HepG2 (cell line): ENCODE measurements around the gene ZBTB26. TPM values are rescaled to one million over a fixed set of nuclear protein-coding genes. Genes with fewer than 3 reads are reported as not detected.

Experiments
- ATAC-seq: fragments of 200-7000 bp; cut with Tn5 transposase; 3 replicates; pipeline ENCODE4 v1.9.1; 2020; ENCODE audit warnings: mild to moderate bottlenecking, moderate library complexity
- BruUV-seq: library from RNA; stranded (reverse); fragments of 400-500 nt; replicated peaks from 2 replicates; lab custom pipeline; 2021; lab: Mats Ljungman, UMichigan
- CTCF ChIA-PET: fragments of 300-600 bp; formaldehyde crosslinking; extraction: SDS; loops from one replicate; lab custom pipeline; 2021; ENCODE audit warnings: low total read pairs, inconsistent platforms, low intra/inter-chr PET ratio; lab: Yijun Ruan, JAX
- POLR2A ChIA-PET: fragments of 350-600 bp; sonication (Branson Sonifier 250); formaldehyde crosslinking; loops from one replicate; lab custom pipeline; 2020; ENCODE audit warnings: antibody characterized with exemption, inconsistent platforms; lab: Yijun Ruan, JAX
- DNase-seq: peaks from one replicate; pipeline ENCODE4 v3.0.0-alpha.2; 2015; ENCODE audit warnings: low spot score
- FAIRE-seq: peaks from 3 replicates; lab custom pipeline; 2011; peaks lifted over from hg19 to GRCh38; lab: Jason Lieb, UNC
- H2AFZ ChIP-seq: one replicate; pipeline ENCODE4 v1.6.1; 2011; ENCODE audit warnings: low read length, inconsistent platforms
- H3K27ac ChIP-seq: fragments of 300-600 bp; 3 replicates; pipeline ENCODE4 v1.8.0; 2011; ENCODE audit warnings: mixed run types, mild to moderate bottlenecking, mixed read lengths, low read length, inconsistent platforms; ENCODE audit not compliant: insufficient read depth; ENCODE audit errors: extremely low read length
- H3K27me3 ChIP-seq, 2 experiments: fragments of 200-600 bp in 1 of 2; 2 replicates in 1 of 2; 3 replicates in 1 of 2; pipeline versions ENCODE4 v1.6.0 to v1.8.0; 2011; ENCODE audit warnings: low read length in 2 of 2, mild to moderate bottlenecking in 2 of 2, moderate library complexity in 2 of 2, inconsistent platforms in 1 of 2; ENCODE audit not compliant: insufficient read depth in 2 of 2, control insufficient read depth in 1 of 2
- H3K36me3 ChIP-seq, 2 experiments: fragments of 200-600 bp in 1 of 2; replicated peaks in 1 of 2; 2 replicates in 1 of 2; 3 replicates in 1 of 2; pipeline versions ENCODE4 v1.5.1 to v1.8.0; 2011; ENCODE audit warnings: low read length in 2 of 2, inconsistent platforms in 1 of 2; ENCODE audit not compliant: insufficient read depth in 2 of 2, control insufficient read depth in 1 of 2
- H3K4me1 ChIP-seq: 2 replicates; pipeline ENCODE4 v1.5.1; 2012; ENCODE audit warnings: low read length, inconsistent platforms; ENCODE audit not compliant: insufficient read depth
- H3K4me2 ChIP-seq: 2 replicates; pipeline ENCODE4 v1.6.0; 2011; ENCODE audit warnings: low read depth, low read length, inconsistent platforms
- H3K4me3 ChIP-seq, 3 experiments: fragments of 200-600 bp in 1 of 3; sonication (generic), shearing (Covaris generic) in 1 of 3; replicated peaks in 1 of 3; 2 replicates each; pipeline ENCODE4 v1.5.1; 2011 to 2016; ENCODE audit warnings: low read length in 3 of 3, inconsistent platforms in 2 of 3, low read depth in 2 of 3, mild to moderate bottlenecking in 2 of 3, control low read depth in 1 of 3, mixed read lengths in 1 of 3; ENCODE audit not compliant: insufficient read depth in 1 of 3
- H3K79me2 ChIP-seq: one replicate; pipeline ENCODE4 v1.6.1; 2011; ENCODE audit warnings: low read length, inconsistent platforms; ENCODE audit not compliant: insufficient read depth
- H3K9ac ChIP-seq: 2 replicates; pipeline ENCODE4 v1.6.0; 2011; ENCODE audit warnings: mild to moderate bottlenecking, low read depth, low read length, inconsistent platforms; ENCODE audit not compliant: insufficient read depth
- H3K9me3 ChIP-seq: 2 replicates; pipeline ENCODE4 v1.5.1; 2012; ENCODE audit warnings: mild to moderate bottlenecking, low read length
- H4K20me1 ChIP-seq: 2 replicates; pipeline ENCODE4 v1.6.0; 2011; ENCODE audit warnings: inconsistent platforms, mild to moderate bottlenecking, low read length, moderate library complexity; ENCODE audit not compliant: insufficient read depth
- CHD4 ChIP-seq: fragments of 200-600 bp; sonication (generic); IDR thresholded peaks from 2 replicates; pipeline ENCODE4 v1.7.0; 2017; ENCODE audit warnings: mild to moderate bottlenecking, low read length, borderline replicate concordance
- FLYWCH1 ChIP-seq: sonication (generic); formaldehyde crosslinking; IDR thresholded peaks from 2 replicates; pipeline ENCODE4 v1.8.1; 2023; ENCODE audit warnings: mild to moderate bottlenecking, missing genetic modification reagents
- HMG20B ChIP-seq: conservative IDR thresholded peaks from 2 replicates; pipeline ENCODE4 v1.6.1; 2016; ENCODE audit warnings: missing genetic modification reagents, missing compliant biosample characterization
- MAFG ChIP-seq: sonication (generic); formaldehyde crosslinking; IDR thresholded peaks from 2 replicates; pipeline ENCODE4 v1.5.1; 2020; ENCODE audit warnings: mild to moderate bottlenecking, missing genetic modification reagents
- MLXIP ChIP-seq: sonication (generic); formaldehyde crosslinking; IDR thresholded peaks from 2 replicates; pipeline ENCODE4 v1.9.0; 2021; ENCODE audit warnings: missing genetic modification reagents, borderline replicate concordance
- NCOR1 ChIP-seq: fragments of 200-600 bp; sonication (generic); IDR thresholded peaks from 2 replicates; pipeline ENCODE4 v1.7.0; 2017; ENCODE audit warnings: antibody characterized with exemption, low read length, borderline replicate concordance
- PAX8 ChIP-seq: sonication (generic); formaldehyde crosslinking; IDR thresholded peaks from 2 replicates; pipeline ENCODE4 v1.8.0; 2022; ENCODE audit warnings: mild to moderate bottlenecking, missing genetic modification reagents, borderline replicate concordance
- PHF20 ChIP-seq: sonication (generic); formaldehyde crosslinking; IDR thresholded peaks from 2 replicates; pipeline ENCODE4 v1.5.0; 2020; ENCODE audit warnings: mild to moderate bottlenecking, missing genetic modification reagents
- RAD21 ChIP-seq: fragments of 450-650 bp; formaldehyde crosslinking; IDR thresholded peaks from 2 replicates; pipeline ENCODE4 v1.5.0; 2020; ENCODE audit warnings: mild to moderate bottlenecking
- SOX13 ChIP-seq, 3 experiments: fragments of 450-650 bp in 1 of 3; sonication (generic) in 1 of 3; formaldehyde crosslinking in 1 of 3; IDR thresholded peaks in 2 of 3; conservative IDR thresholded peaks in 1 of 3; 2 replicates each; pipeline versions ENCODE4 v1.5.0 to v1.6.1; 2016 to 2020; ENCODE audit warnings: antibody characterized with exemption in 1 of 3, mild to moderate bottlenecking in 1 of 3, missing compliant biosample characterization in 1 of 3, missing genetic modification reagents in 1 of 3, moderate library complexity in 1 of 3
- TEAD2 ChIP-seq: sonication (generic); formaldehyde crosslinking; IDR thresholded peaks from 2 replicates; pipeline ENCODE4 v1.9.0; 2021; ENCODE audit warnings: missing genetic modification reagents
- ZNF263 ChIP-seq: sonication (generic); formaldehyde crosslinking; IDR thresholded peaks from 2 replicates; pipeline ENCODE4 v1.4.0; 2020; ENCODE audit warnings: missing genetic modification reagents
- ZNF317 ChIP-seq: sonication (generic); formaldehyde crosslinking; IDR thresholded peaks from 2 replicates; pipeline ENCODE4 v1.5.0; 2020; ENCODE audit warnings: mild to moderate bottlenecking, missing genetic modification reagents
- ZNF44 ChIP-seq: sonication (generic); formaldehyde crosslinking; IDR thresholded peaks from 2 replicates; pipeline ENCODE4 v1.5.1; 2020; ENCODE audit warnings: mild to moderate bottlenecking, missing genetic modification reagents
- ZNF75D ChIP-seq: sonication (generic); formaldehyde crosslinking; IDR thresholded peaks from 2 replicates; pipeline ENCODE4 v1.8.1; 2023; ENCODE audit warnings: missing genetic modification reagents, mild to moderate bottlenecking, borderline replicate concordance
- WGBS: methylation state at CpG from one replicate; pipeline ENCODE4 v1.1.6; 2017; ENCODE audit warnings: low lambda C conversion rate; 5-methylcytosine and 5-hydroxymethylcytosine counted together
- in situ Hi-C: cut with HindIII; loops from 2 replicates; pipeline ENCODE4 v1.10.0; 2017; ENCODE audit warnings: low pct_unique_long_range_greater_than_20kb; ENCODE audit not compliant: extremely low pct_ligation_motif_present
- intact Hi-C: fragments of 100-400 bp; cut with micrococcal nuclease; formaldehyde crosslinking; loops from one replicate; pipeline ENCODE4 v1.10.0; 2022; ENCODE audit not compliant: unreplicated experiment
- polyA plus RNA-seq, 8 experiments: library from polyadenylated mRNA; depleted of rRNA in 3 of 8; stranded (reverse) in 7 of 8; unstranded in 1 of 8; fragments of >200 nt; fragmentation: Illumina TruSeq in 4 of 8; extraction: Trizol in 4 of 8; gene quantifications; 2 replicates each; pipeline versions ENCODE4 v1.2.1 to v1.2.3, GENCODE V29; 2011 to 2016; ENCODE audit warnings: low read depth in 4 of 8, missing spikeins in 1 of 8, mixed read lengths in 1 of 8; ENCODE audit not compliant: insufficient read depth in 1 of 8
- total RNA-seq, 5 experiments: library from RNA; depleted of rRNA; stranded (reverse); fragments of >200 nt; fragmentation: Illumina TruSeq; extraction: Trizol; gene quantifications; 2 replicates each; pipeline ENCODE4 v1.2.3, GENCODE V29; 2016; ENCODE audit warnings: low read depth in 1 of 5
- TF ChIP-seq, protein P1 (sequence below): sonication (generic); formaldehyde crosslinking; IDR thresholded peaks from 2 replicates; pipeline ENCODE4 v1.5.1; 2020; ENCODE audit warnings: missing genetic modification reagents, mild to moderate bottlenecking, borderline replicate concordance
- TF ChIP-seq, protein P2 (sequence below): sonication (generic); formaldehyde crosslinking; IDR thresholded peaks from 2 replicates; pipeline ENCODE4 v1.5.0; 2020; ENCODE audit warnings: mild to moderate bottlenecking, missing genetic modification reagents, borderline replicate concordance

ZBTB26 gene
- total and polyA plus RNA-seq, 2 of the 13 experiments (the other 11 are each of a cell fraction or from before 2014, with no cell fraction given), result 4.5 to 8.6 TPM

GRCh38 chr9:122936464-122936863, 5.2 kb upstream of the ZBTB26 start:
- no TSS peak for BruUV-seq
- H3K9me3 ChIP-seq, result no peaks in the 10 kb centered on the region
- no peak overlapping the region for H2AFZ ChIP-seq
- peak overlapping the region; percentile 63 for H3K4me2 ChIP-seq
- ChIA-PET POLR2A (interaction anchor here (1.4 to 2.6 kb wide), 2 partner anchors 23 to 32 kb away, joined by 7 to 20 read pairs; partner anchors contain the start of genes RC3H2 and ZBTB6), CTCF (no interaction called here)
- ATAC-seq (peak; percentile 64), FAIRE-seq (peak; percentile 76), DNase-seq (peak; percentile 84)
- H3K79me2 ChIP-seq, result peaks cover 40% of the 10 kb centered on the region
- no peaks in the 10 kb centered on the region for H4K20me1 ChIP-seq
- peak overlapping the region; percentile 33; the same call in 1 of the 2 replicates for H3K9ac ChIP-seq
- 6% methylated on average over 5 of the region's 5 CpGs for WGBS
- in situ Hi-C loops (no loop called here), intact Hi-C loops (loop anchor here (1.0 kb wide), 1 partner anchor 31 kb away; the partner anchor contains the start of gene RC3H2)
- peaks cover 45% of the 10 kb centered on the region for H3K4me1 ChIP-seq
- peaks cover 0 to 8% of the 10 kb centered on the region in 2 experiments; a peak in 2 of 5 replicates for H3K36me3 ChIP-seq
- peaks cover 0 to 2% of the 10 kb centered on the region in 2 experiments; a peak in 1 of 5 replicates for H3K27me3 ChIP-seq
- H3K4me3 ChIP-seq, result peak overlapping the region in 2 of 3 experiments; percentile 7 to 14; a peak in 3 of 6 replicates
- peak overlapping the region; percentile 73 for H3K27ac ChIP-seq
- TF ChIP-seq TEAD2 (CRISPR knock-in tag) (no peak), RAD21 (CRISPR knock-in tag) (no peak), CHD4 (no peak), MLXIP (no peak), HMG20B (CRISPR knock-in tag) (no peak), ZNF263 (CRISPR knock-in tag) (no peak), SOX13 (IDR thresholded peaks at IDR 0.05) (no peak), SOX13 (CRISPR knock-in tag; conservative IDR thresholded peaks at IDR 0.05 in 1 of 2, IDR thresholded peaks at IDR 0.05 in 1 of 2) (no peak), NCOR1 (peak; percentile 55), ZNF317 (CRISPR knock-in tag) (peak; percentile 87), FLYWCH1 (no peak), ZNF44 (CRISPR knock-in tag) (no peak), MAFG (CRISPR knock-in tag) (no peak), PHF20 (CRISPR knock-in tag) (no peak; the same call in 1 of the 2 replicates), ZNF75D (CRISPR knock-in tag) (no peak), PAX8 (CRISPR knock-in tag) (no peak)
- TF ChIP-seq, protein P1, sequence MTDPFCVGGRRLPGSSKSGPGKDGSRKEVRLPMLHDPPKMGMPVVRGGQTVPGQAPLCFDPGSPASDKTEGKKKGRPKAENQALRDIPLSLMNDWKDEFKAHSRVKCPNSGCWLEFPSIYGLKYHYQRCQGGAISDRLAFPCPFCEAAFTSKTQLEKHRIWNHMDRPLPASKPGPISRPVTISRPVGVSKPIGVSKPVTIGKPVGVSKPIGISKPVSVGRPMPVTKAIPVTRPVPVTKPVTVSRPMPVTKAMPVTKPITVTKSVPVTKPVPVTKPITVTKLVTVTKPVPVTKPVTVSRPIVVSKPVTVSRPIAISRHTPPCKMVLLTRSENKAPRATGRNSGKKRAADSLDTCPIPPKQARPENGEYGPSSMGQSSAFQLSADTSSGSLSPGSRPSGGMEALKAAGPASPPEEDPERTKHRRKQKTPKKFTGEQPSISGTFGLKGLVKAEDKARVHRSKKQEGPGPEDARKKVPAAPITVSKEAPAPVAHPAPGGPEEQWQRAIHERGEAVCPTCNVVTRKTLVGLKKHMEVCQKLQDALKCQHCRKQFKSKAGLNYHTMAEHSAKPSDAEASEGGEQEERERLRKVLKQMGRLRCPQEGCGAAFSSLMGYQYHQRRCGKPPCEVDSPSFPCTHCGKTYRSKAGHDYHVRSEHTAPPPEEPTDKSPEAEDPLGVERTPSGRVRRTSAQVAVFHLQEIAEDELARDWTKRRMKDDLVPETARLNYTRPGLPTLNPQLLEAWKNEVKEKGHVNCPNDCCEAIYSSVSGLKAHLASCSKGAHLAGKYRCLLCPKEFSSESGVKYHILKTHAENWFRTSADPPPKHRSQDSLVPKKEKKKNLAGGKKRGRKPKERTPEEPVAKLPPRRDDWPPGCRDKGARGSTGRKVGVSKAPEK, result no peak
- TF ChIP-seq, protein P2, sequence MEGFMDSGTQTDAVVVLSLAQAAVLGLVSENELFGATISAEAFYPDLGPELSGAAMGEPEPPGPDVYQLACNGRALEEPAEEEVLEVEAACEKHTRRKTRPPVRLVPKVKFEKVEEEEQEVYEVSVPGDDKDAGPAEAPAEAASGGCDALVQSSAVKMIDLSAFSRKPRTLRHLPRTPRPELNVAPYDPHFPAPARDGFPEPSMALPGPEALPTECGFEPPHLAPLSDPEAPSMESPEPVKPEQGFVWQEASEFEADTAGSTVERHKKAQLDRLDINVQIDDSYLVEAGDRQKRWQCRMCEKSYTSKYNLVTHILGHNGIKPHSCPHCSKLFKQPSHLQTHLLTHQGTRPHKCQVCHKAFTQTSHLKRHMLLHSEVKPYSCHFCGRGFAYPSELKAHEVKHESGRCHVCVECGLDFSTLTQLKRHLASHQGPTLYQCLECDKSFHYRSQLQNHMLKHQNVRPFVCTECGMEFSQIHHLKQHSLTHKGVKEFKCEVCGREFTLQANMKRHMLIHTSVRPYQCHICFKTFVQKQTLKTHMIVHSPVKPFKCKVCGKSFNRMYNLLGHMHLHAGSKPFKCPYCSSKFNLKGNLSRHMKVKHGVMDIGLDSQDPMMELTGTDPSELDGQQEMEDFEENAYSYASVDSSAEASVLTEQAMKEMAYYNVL (CRISPR knock-in tag), result no peak
